Measurements from ENCODE around the gene EXOC3L4.
"Not testable (repeated sequence)": the region's sequence is repeated elsewhere in the genome, so short reads cannot be mapped to it uniquely, and the experiment has no call there.

GRCh38 chr14:103155416-103155815, 60.9 kb downstream of the EXOC3L4 start:
- not testable (repeated sequence) for TF ChIP-seq CTCF, EP300 (IDR thresholded peaks at IDR 0.05)
